K562 (cell line): ENCODE data around the gene HSPA14. TPM values are rescaled to one million over a fixed set of nuclear protein-coding genes. Genes with fewer than 3 reads are reported as not detected.

ENCODE experiments used
- ATF1 ChIP-seq, 2 experiments: fragments of 450-650 bp in 1 of 2; IDR thresholded peaks; 2 replicates each; pipeline ENCODE4 v1.6.1; 2016; ENCODE audit warnings: missing compliant biosample characterization in 1 of 2, missing genetic modification characterization in 1 of 2
- DNMT1 ChIP-seq: fragments of 450-650 bp; IDR thresholded peaks from 2 replicates; pipeline ENCODE4 v1.6.1; 2016; ENCODE audit warnings: antibody characterized with exemption, mild to moderate bottlenecking
- ERF ChIP-seq: fragments of 450-650 bp; formaldehyde crosslinking; IDR thresholded peaks from 2 replicates; pipeline ENCODE4 v1.4.0; 2020; ENCODE audit warnings: mild to moderate bottlenecking, mixed read lengths
- MBD2 ChIP-seq: sonication (generic); IDR thresholded peaks from 2 replicates; pipeline ENCODE4 v1.6.1; 2016; ENCODE audit warnings: low read depth, borderline replicate concordance
- MTA1 ChIP-seq: fragments of 450-650 bp; IDR thresholded peaks from 2 replicates; pipeline ENCODE4 v1.6.1; 2017; ENCODE audit warnings: borderline replicate concordance
- ZNF561 ChIP-seq: fragments of 450-650 bp; formaldehyde crosslinking; conservative IDR thresholded peaks from 2 replicates; pipeline ENCODE4 v1.4.0; 2020; ENCODE audit warnings: mild to moderate bottlenecking, moderate library complexity
- polyA plus RNA-seq, 8 experiments: library from polyadenylated mRNA; depleted of rRNA in 4 of 8; stranded (reverse) in 5 of 8; unstranded in 3 of 8; fragments of >200 nt; fragmentation: Nextera tagmentation in 2 of 8; fragmentation: Illumina TruSeq in 1 of 8; extraction: Ambion mirVana in 2 of 8; extraction: Trizol in 1 of 8; gene quantifications; 2 replicates each; pipeline versions ENCODE4 v1.2.1 to v1.2.3, GENCODE V29; 2011 to 2014; ENCODE audit warnings: inconsistent platforms in 1 of 8, missing spikeins in 1 of 8
- total RNA-seq, 7 experiments: library from RNA; depleted of rRNA in 6 of 7; stranded (reverse); fragments of >200 nt in 6 of 7; fragmentation: Illumina TruSeq in 2 of 7; extraction: Trizol in 2 of 7; gene quantifications; 2 replicates each; pipeline versions ENCODE4 v1.2.1 to v1.2.3, GENCODE V29; 2011 to 2021; ENCODE audit warnings: low replicate concordance in 1 of 7
- TF ChIP-seq, protein P1 (sequence below): sonication (generic); formaldehyde crosslinking; IDR thresholded peaks from 2 replicates; pipeline ENCODE4 v1.8.0; 2022; ENCODE audit warnings: missing genetic modification reagents, mild to moderate bottlenecking, borderline replicate concordance
- TF ChIP-seq, protein P2 (sequence below), 2 experiments: IDR thresholded peaks; 2 replicates each; pipeline ENCODE4 v1.6.1; 2012; ENCODE audit warnings: improper control_type of control experiment in 2 of 2, low read depth in 2 of 2, low read length in 2 of 2, borderline replicate concordance in 1 of 2
- TF ChIP-seq, protein P3 (sequence below): fragments of 250-450 bp; sonication (Bioruptor Pico); IDR thresholded peaks from 2 replicates; pipeline ENCODE4 v1.4.0; 2020
- TF ChIP-seq, protein P4 (sequence below): fragments of 250-450 bp; sonication (Bioruptor Pico); IDR thresholded peaks from 2 replicates; pipeline ENCODE4 v1.5.0; 2021

The HSPA14 gene
- total and polyA plus RNA-seq, 9 of the 15 experiments (the other 6 are each of a cell fraction or from before 2014, with no cell fraction given) = 41.9 to 75.0 (median 63.2) TPM

DNA sequence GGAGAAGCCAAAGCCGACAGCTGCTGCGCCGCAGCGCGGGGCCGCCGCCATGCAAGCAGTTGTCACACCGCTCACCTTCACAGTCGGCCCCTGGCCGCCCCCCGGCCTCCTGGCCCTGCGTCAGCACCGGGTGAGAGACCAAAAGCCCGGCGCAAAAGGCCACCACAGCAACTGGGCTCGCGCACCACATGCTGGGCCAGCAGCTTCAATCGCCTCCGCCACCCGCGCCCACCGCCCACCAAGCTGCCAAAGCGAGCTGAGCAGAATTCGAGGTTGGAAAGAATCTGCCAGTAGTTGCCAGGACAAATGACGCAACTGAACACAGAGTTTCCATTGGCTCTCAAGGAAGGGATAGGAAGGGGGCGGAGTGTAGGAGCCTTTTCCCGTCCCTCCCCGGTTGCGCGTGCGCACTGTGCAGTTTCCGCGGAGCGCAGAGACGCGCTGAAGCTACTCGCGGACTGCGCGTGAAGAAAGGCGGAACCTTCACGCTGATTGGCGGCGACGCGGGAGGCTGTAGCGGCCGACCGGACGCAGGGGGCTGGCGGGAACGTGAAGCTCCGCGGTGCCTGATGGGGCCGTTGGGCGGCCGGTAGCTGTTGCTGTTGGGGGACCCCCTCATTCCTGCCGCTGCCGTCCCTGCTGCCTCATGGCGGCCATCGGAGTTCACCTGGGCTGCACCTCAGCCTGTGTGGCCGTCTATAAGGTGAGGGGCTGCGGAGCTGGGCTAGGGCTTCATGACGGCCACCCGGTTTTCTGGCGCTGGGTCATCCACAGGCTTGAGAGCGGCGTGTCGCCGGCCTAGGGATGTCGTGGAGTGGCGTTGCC is at the start of gene HSPA14, which contains the start of the genes CDNF and MSANTD7 (continued):
- TF ChIP-seq MTA1 (no peak), ATF1 (CRISPR knock-in tag; IDR thresholded peaks at IDR 0.05) (peak; percentile 76), ATF1 (tag; IDR thresholded peaks at IDR 0.05) (peak; percentile 98), ERF (CRISPR knock-in tag) (peak; percentile 74; the same call in 1 of the 2 replicates), ZNF561 (CRISPR knock-in tag) (no peak), DNMT1 (no peak), MBD2 (peak; percentile 55; the same call in 1 of the 2 replicates)
- TF ChIP-seq, protein P1, sequence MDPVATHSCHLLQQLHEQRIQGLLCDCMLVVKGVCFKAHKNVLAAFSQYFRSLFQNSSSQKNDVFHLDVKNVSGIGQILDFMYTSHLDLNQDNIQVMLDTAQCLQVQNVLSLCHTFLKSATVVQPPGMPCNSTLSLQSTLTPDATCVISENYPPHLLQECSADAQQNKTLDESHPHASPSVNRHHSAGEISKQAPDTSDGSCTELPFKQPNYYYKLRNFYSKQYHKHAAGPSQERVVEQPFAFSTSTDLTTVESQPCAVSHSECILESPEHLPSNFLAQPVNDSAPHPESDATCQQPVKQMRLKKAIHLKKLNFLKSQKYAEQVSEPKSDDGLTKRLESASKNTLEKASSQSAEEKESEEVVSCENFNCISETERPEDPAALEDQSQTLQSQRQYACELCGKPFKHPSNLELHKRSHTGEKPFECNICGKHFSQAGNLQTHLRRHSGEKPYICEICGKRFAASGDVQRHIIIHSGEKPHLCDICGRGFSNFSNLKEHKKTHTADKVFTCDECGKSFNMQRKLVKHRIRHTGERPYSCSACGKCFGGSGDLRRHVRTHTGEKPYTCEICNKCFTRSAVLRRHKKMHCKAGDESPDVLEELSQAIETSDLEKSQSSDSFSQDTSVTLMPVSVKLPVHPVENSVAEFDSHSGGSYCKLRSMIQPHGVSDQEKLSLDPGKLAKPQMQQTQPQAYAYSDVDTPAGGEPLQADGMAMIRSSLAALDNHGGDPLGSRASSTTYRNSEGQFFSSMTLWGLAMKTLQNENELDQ (CRISPR knock-in tag) = no peak
- TF ChIP-seq, protein P2, sequence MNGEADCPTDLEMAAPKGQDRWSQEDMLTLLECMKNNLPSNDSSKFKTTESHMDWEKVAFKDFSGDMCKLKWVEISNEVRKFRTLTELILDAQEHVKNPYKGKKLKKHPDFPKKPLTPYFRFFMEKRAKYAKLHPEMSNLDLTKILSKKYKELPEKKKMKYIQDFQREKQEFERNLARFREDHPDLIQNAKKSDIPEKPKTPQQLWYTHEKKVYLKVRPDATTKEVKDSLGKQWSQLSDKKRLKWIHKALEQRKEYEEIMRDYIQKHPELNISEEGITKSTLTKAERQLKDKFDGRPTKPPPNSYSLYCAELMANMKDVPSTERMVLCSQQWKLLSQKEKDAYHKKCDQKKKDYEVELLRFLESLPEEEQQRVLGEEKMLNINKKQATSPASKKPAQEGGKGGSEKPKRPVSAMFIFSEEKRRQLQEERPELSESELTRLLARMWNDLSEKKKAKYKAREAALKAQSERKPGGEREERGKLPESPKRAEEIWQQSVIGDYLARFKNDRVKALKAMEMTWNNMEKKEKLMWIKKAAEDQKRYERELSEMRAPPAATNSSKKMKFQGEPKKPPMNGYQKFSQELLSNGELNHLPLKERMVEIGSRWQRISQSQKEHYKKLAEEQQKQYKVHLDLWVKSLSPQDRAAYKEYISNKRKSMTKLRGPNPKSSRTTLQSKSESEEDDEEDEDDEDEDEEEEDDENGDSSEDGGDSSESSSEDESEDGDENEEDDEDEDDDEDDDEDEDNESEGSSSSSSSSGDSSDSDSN (IDR thresholded peaks at IDR 0.05; ENCODE audit: borderline replicate concordance in 1 of 2, low read depth in 2 of 2, low read length in 2 of 2) = peak; percentile 17 to 28; a peak in 1 of 4 replicates
- TF ChIP-seq, protein P3, sequence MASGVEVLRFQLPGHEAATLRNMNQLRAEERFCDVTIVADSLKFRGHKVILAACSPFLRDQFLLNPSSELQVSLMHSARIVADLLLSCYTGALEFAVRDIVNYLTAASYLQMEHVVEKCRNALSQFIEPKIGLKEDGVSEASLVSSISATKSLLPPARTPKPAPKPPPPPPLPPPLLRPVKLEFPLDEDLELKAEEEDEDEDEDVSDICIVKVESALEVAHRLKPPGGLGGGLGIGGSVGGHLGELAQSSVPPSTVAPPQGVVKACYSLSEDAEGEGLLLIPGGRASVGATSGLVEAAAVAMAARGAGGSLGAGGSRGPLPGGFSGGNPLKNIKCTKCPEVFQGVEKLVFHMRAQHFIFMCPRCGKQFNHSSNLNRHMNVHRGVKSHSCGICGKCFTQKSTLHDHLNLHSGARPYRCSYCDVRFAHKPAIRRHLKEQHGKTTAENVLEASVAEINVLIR (CRISPR knock-in tag) = peak; percentile 91
- TF ChIP-seq, protein P4, sequence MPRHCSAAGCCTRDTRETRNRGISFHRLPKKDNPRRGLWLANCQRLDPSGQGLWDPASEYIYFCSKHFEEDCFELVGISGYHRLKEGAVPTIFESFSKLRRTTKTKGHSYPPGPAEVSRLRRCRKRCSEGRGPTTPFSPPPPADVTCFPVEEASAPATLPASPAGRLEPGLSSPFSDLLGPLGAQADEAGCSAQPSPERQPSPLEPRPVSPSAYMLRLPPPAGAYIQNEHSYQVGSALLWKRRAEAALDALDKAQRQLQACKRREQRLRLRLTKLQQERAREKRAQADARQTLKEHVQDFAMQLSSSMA (CRISPR knock-in tag) = no peak
